Nucleus accumbens (tissue), 56 donors: ENCODE results near the gene ZNF438.
"Not testable (repeated sequence)": the region's sequence is repeated elsewhere in the genome, so short reads cannot be mapped to it uniquely, and the experiment has no call there.

Experiments used
- DNase-seq, 56 donors: peaks; one replicate each; lab custom pipeline; 2025; lab: John Stamatoyannopoulos, UW

The ZNF438 gene

GRCh38 chr10:30963992-30964930 is 67.4 kb downstream of the ZNF438 start:
- no peak for DNase-seq

- DNase-seq = no peak
Measured at GRCh38 chr10:30962522-30962921, 69.1 kb downstream of the ZNF438 start.

- DNase-seq = no peak
Measured at GRCh38 chr10:30959836-30960210, 71.8 kb downstream of the ZNF438 start.

- DNase-seq = not testable (repeated sequence)
Measured at GRCh38 chr10:30949218-30949617, 82.4 kb downstream of the ZNF438 start.

- DNase-seq = no peak
Measured at GRCh38 chr10:30944005-30944404, 87.7 kb downstream of the ZNF438 start.

GRCh38 chr10:30943451-30943850 is 88.2 kb downstream of the ZNF438 start:
- no peak for DNase-seq

- DNase-seq = no peak
Measured at GRCh38 chr10:30940256-30940655, 91.4 kb downstream of the ZNF438 start.

- no peak for DNase-seq
Measured at GRCh38 chr10:30939643-30940251, 91.9 kb downstream of the ZNF438 start.

- no peak for DNase-seq
Measured at GRCh38 chr10:30935078-30935477, 96.6 kb downstream of the ZNF438 start.

GRCh38 chr10:30931094-30931493 is 100.6 kb downstream of the ZNF438 start:
- no peak for DNase-seq

GRCh38 chr10:30929901-30930520 is 101.7 kb downstream of the ZNF438 start:
- no peak for DNase-seq

- DNase-seq = not testable (repeated sequence)
Measured at GRCh38 chr10:30929311-30929729, 102.3 kb downstream of the ZNF438 start.

- DNase-seq = no peak
Measured at GRCh38 chr10:30928742-30929141, 102.9 kb downstream of the ZNF438 start.

GRCh38 chr10:30918651-30919050 is 113.0 kb downstream of the ZNF438 start:
- no peak for DNase-seq

- no peak for DNase-seq
Measured at GRCh38 chr10:30917789-30918188, 113.9 kb downstream of the ZNF438 start.

GRCh38 chr10:30917067-30917466 is 114.6 kb downstream of the ZNF438 start:
- no peak for DNase-seq

- DNase-seq = no peak
Measured at GRCh38 chr10:30915146-30915545, 116.5 kb downstream of the ZNF438 start.

- DNase-seq = no peak
Measured at GRCh38 chr10:30911303-30911863, 120.3 kb downstream of the ZNF438 start.

- no peak for DNase-seq
Measured at GRCh38 chr10:30903397-30904138, 128.1 kb downstream of the ZNF438 start.
